Activated B cell treated with CpG ODN at 0.5 μM for 24 hours (primary cell): ENCODE measurements around the gene FHOD3. TPM values are rescaled to one million over a fixed set of nuclear protein-coding genes. Genes with fewer than 3 reads are reported as not detected.

ENCODE experiments used
- ATAC-seq: fragments of 200-7000 bp; cut with Tn5 transposase; one replicate; pipeline ENCODE4 v1.10.0; 2021; ENCODE audit warnings: low read depth, mild to moderate bottlenecking, moderate library complexity
- CTCF ChIA-PET: fragments of 350-600 bp; sonication (Branson Sonifier 250); formaldehyde crosslinking; loops from one replicate; lab custom pipeline; 2021; ENCODE audit warnings: antibody characterized with exemption; lab: Charles Lee
- POLR2A ChIA-PET: fragments of 350-600 bp; sonication (Branson Sonifier 250); formaldehyde crosslinking; loops from one replicate; lab custom pipeline; 2021; ENCODE audit warnings: antibody characterized with exemption; lab: Charles Lee
- DNase-seq: peaks from one replicate; pipeline ENCODE4 v3.0.0; 2022
- H3K27ac Mint-ChIP-seq: one replicate; pipeline ENCODE4 v1.8.0; 2020; ENCODE audit warnings: mixed read lengths
- H3K27me3 Mint-ChIP-seq: one replicate; pipeline ENCODE4 v1.8.0; 2021; ENCODE audit warnings: mixed read lengths
- H3K36me3 Mint-ChIP-seq: one replicate; pipeline ENCODE4 v1.8.0; 2021; ENCODE audit warnings: low read depth, mixed read lengths
- H3K4me1 Mint-ChIP-seq: one replicate; pipeline ENCODE4 v1.8.0; 2021; ENCODE audit warnings: mixed read lengths
- H3K4me3 Mint-ChIP-seq: one replicate; pipeline ENCODE4 v1.8.0; 2020; ENCODE audit warnings: mild to moderate bottlenecking, mixed read lengths
- H3K9me3 Mint-ChIP-seq: one replicate; pipeline ENCODE4 v1.8.0; 2020; ENCODE audit warnings: mixed read lengths
- intact Hi-C: fragments of 100-400 bp; cut with micrococcal nuclease; formaldehyde crosslinking; loops from one replicate; pipeline ENCODE4 v1.15.1; 2024
- total RNA-seq: library from RNA; stranded (reverse); gene quantifications from 2 replicates; pipeline ENCODE4 v1.2.3, GENCODE V29; 2022
- TF ChIP-seq, protein P1 (sequence below): fragments of 200-600 bp; IDR thresholded peaks from one replicate; pipeline ENCODE4 v1.8.0; 2022; ENCODE audit warnings: antibody characterized with exemption, mild to moderate bottlenecking

FHOD3 gene
- total RNA-seq, 1 donor from 2014 or later: not detected

DNA sequence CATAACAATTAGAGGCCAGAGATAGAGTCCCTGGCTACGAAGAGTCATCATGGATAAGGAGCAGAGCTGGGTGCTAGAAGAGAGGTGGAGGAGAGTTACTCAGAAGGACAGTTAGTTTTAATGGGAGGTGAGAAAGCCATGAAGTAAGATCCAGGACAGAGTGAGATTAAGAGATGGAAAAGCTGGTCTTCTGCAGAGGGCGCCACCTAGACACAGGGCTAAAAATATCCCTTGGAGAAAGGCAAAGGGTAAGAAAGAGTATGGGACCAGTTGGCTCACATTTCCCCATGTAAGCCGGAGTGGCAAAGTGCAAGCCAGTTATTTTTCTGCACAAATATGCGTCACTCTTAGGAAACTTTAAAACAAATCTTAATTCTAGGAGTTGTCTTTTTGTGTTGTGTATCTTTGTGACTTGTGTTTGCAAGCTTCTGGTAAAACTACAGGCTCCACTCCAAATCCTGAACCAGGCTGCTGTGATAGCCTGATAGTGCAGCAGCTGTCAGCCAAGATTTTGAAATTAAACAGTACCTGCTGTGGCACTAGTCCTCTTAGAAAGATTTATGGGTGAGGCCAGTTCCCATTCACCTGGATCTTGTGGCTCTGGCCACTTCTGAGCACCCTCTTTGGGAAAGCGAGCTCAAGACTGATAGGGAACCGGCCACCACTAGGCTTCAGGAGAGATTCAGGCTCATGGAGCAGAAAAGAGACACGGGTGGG, 327.1 kb downstream of the FHOD3 start:
- DNase-seq (no peak), ATAC-seq (no peak)
- TF ChIP-seq, protein P1, sequence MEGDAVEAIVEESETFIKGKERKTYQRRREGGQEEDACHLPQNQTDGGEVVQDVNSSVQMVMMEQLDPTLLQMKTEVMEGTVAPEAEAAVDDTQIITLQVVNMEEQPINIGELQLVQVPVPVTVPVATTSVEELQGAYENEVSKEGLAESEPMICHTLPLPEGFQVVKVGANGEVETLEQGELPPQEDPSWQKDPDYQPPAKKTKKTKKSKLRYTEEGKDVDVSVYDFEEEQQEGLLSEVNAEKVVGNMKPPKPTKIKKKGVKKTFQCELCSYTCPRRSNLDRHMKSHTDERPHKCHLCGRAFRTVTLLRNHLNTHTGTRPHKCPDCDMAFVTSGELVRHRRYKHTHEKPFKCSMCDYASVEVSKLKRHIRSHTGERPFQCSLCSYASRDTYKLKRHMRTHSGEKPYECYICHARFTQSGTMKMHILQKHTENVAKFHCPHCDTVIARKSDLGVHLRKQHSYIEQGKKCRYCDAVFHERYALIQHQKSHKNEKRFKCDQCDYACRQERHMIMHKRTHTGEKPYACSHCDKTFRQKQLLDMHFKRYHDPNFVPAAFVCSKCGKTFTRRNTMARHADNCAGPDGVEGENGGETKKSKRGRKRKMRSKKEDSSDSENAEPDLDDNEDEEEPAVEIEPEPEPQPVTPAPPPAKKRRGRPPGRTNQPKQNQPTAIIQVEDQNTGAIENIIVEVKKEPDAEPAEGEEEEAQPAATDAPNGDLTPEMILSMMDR: no peak
- peaks cover 5% of the 10 kb centered on the region for H3K27me3 Mint-ChIP-seq
- POLR2A ChIA-PET: no interaction called here
- intact Hi-C loops: no loop called here
- no peaks in the 10 kb centered on the region for H3K4me1 Mint-ChIP-seq
- no peak overlapping the region for H3K4me3 Mint-ChIP-seq
- H3K9me3 Mint-ChIP-seq: peaks cover 2% of the 10 kb centered on the region
- H3K27ac Mint-ChIP-seq: no peak overlapping the region
- H3K36me3 Mint-ChIP-seq: no peaks in the 10 kb centered on the region
- CTCF ChIA-PET: no interaction called here

DNA sequence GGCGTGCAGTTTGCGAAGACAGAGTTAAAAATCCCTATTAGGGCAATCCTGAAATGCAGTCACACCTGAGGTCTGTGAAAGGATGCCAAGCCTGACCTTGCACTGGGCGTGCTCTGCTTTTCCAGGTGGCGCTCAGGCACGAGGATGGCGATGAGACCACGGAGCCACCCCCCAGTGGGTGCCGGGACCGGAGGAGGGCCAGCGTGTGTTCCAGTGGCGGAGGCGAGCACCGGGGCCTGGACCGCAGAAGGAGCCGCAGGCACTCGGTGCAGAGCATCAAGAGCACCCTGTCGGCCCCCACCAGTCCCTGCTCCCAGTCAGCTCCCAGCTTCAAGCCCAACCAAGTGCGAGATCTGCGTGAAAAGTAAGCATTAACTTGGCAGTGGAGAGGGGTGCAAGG, 327.9 kb downstream of the FHOD3 start:
- no peak overlapping the region for H3K27ac Mint-ChIP-seq
- DNase-seq: no peak
- TF ChIP-seq, protein P1: no peak
- ATAC-seq: no peak
- peaks cover under 1% of the 10 kb centered on the region for H3K27me3 Mint-ChIP-seq
- POLR2A ChIA-PET: no interaction called here
- CTCF ChIA-PET: no interaction called here
- intact Hi-C loops: no loop called here
- H3K4me3 Mint-ChIP-seq: no peak overlapping the region
- no peaks in the 10 kb centered on the region for H3K4me1 Mint-ChIP-seq
- H3K9me3 Mint-ChIP-seq: peaks cover 2% of the 10 kb centered on the region
- H3K36me3 Mint-ChIP-seq: no peaks in the 10 kb centered on the region

DNA sequence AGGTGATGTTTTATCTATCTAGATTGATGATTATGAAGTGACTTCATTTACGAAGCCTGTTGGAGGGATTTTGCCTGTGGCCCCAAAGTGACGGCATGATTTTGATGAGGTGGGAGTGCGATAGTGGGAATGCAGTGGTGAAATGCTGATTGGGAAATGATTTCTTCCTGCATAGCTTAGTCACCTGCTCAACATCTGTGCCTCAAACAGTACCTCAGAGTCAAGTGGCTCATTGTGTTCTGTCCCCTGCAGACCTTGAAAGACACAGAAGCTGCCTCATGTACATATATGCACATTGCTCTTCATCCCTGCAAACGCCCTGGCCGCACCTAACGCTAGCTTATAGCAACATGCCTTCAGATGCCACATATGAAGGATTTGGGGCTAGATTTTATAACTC, 330.1 kb downstream of the FHOD3 start:
- no peaks in the 10 kb centered on the region for H3K36me3 Mint-ChIP-seq
- H3K27ac Mint-ChIP-seq: no peak overlapping the region
- ChIA-PET CTCF (no interaction called here), POLR2A (no interaction called here)
- H3K9me3 Mint-ChIP-seq: peaks cover 2% of the 10 kb centered on the region
- DNase-seq (no peak), ATAC-seq (no peak)
- intact Hi-C loops: no loop called here
- no peaks in the 10 kb centered on the region for H3K4me1 Mint-ChIP-seq
- H3K4me3 Mint-ChIP-seq: no peak overlapping the region
- TF ChIP-seq, protein P1: no peak
- no peaks in the 10 kb centered on the region for H3K27me3 Mint-ChIP-seq

DNA sequence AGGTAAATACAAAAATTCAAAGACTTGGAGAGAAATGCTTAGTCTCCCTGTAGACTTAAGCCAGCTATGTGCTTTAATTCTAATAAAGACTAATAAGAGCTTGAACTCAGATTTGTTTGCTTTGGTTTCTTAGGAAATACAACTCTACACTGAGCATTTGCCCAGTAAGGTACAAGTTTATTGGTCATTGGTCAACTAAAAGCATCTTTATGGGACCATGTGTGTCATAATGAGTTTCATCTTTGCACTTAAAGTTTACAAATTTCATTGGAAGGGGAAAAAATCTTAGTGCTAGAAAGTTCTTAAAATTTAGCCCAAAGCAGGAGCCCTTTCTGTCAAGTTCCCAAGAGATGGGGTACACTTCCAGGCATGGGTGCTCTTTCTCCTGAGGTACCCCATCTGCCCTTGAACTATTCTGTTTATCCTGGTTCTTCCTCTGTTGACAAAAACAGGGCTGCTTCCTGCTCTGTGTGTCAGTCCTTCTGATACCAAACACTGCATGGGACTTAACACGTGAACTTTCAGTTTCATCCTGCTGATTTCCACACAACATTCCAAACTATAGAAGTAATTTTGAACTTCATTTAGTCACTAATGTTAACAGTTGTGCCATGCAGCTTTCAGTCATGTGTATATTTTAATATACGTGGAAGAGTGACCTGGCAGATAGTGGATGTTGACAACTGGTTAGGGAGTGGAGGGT, 331.1 kb downstream of the FHOD3 start:
- Mint-ChIP-seq H3K27ac (no peak overlapping the region), H3K36me3 (no peaks in the 10 kb centered on the region), H3K4me3 (no peak overlapping the region), H3K4me1 (no peaks in the 10 kb centered on the region), H3K9me3 (peaks cover 2% of the 10 kb centered on the region), H3K27me3 (no peaks in the 10 kb centered on the region)
- ChIA-PET POLR2A (no interaction called here), CTCF (no interaction called here)
- no peak for DNase-seq
- intact Hi-C loops: no loop called here
- TF ChIP-seq, protein P1: no peak
- no peak for ATAC-seq

DNA sequence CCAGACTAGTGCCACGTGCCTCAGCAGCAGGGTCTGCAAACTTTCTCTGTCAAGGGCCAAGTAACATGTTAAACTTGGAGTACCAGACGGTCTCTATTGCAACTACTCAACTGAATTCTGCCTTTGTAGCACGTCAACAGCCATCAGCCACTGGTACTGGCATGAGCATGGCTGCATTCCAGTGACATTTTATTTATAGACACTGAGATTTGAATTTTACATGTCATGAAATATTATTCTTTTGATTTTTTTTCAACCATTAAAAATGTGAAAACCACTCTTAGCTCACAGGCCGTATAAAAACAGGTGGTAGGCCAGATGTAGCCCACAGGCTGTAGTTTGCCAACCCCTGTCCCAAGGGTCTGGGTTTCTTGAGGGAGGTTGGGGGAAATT, 331.6 kb downstream of the FHOD3 start:
- CTCF ChIA-PET: no interaction called here
- Mint-ChIP-seq H3K4me3 (no peak overlapping the region), H3K27me3 (no peaks in the 10 kb centered on the region), H3K27ac (no peak overlapping the region), H3K9me3 (peaks cover 2% of the 10 kb centered on the region), H3K4me1 (no peaks in the 10 kb centered on the region), H3K36me3 (no peaks in the 10 kb centered on the region)
- intact Hi-C loops: no loop called here
- ATAC-seq (no peak), DNase-seq (no peak)
- POLR2A ChIA-PET: no interaction called here
- TF ChIP-seq, protein P1: no peak
